Adipose tissue (tissue), 3 donors: ENCODE results near the gene C2orf78. TPM values are rescaled to one million over a fixed set of nuclear protein-coding genes. Genes with fewer than 3 reads are reported as not detected.

ENCODE experiments used
- H3K27ac ChIP-seq: one replicate; pipeline ENCODE4 v1.5.1; 2013; ENCODE audit warnings: low read depth, low read length
- WGBS, 3 donors: extraction: QIAGEN DNeasy Blood & Tissue Kit; methylation state at CpG; one replicate each; pipeline ENCODE4 v1.1.7; 2013; 5-methylcytosine and 5-hydroxymethylcytosine counted together
- polyA plus RNA-seq, 3 donors: library from polyadenylated mRNA; stranded (reverse); fragments of 200-250 nt; gene quantifications; one replicate each; pipeline ENCODE4 v1.2.3, GENCODE V29; 2013
- donor health status: healthy with polysubstance abuse.
- donor health status: Bipolar disorder and iron deficiency.
- donor health status: healthy.

C2orf78 gene
- polyA plus RNA-seq, 3 donors: not detected

DNA sequence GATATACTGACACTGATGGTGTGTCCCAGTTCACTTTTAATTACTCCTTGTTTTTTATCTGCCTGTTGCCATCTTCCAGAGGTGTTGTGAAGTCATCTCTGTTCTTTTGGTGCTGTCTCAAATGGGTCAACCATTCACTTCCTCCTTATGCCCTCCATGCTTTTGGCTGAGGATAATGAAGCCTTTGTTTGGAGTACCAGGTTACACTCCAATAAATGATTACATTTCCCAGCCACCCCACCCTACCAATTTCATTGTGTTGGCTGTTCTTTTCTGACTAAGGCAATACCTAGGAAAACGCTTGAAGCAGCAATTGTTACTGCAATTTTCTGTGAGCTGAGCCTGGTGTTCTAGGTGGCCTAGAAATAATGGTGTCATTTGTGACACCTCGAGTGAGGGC lies 79.0 kb downstream of the C2orf78 start:
- 68 to 93% (median 70%) methylated on average over 2 of the region's 2 CpGs for WGBS, 3 donors
- no peak overlapping the region for H3K27ac ChIP-seq

Other genes with a start within 250 kb of the C2orf78 start
- gene NAT8, start 141.8 kb upstream of the C2orf78 start, polyA plus RNA-seq: not detected
- gene TPRKB, start 46.8 kb upstream of the C2orf78 start, polyA plus RNA-seq: 10 to 100 TPM; 27.4 to 56.2 (median 35.2) TPM
- 10 to 100 TPM in 2 of 3 donors, 1 to 10 TPM in 1; 6.9 to 17.1 (median 13.3) TPM for gene DUSP11, start 4.1 kb upstream of the C2orf78 start, polyA plus RNA-seq
- 10 to 100 TPM; 15.1 to 27.9 (median 18.1) TPM for gene STAMBP, start 44.8 kb downstream of the C2orf78 start, polyA plus RNA-seq
- gene ACTG2, start 108.8 kb downstream of the C2orf78 start, polyA plus RNA-seq: 10 to 100 TPM in 2 of 3 donors, 1 to 10 TPM in 1; 6.6 to 20.4 (median 17.1) TPM
- 100 to 1,000 TPM in 1 of 3 donors, 10 to 100 TPM in 2; 34.9 to 104 (median 63.2) TPM for gene DGUOK, start 142.7 kb downstream of the C2orf78 start, polyA plus RNA-seq
- 1 to 10 TPM; 1.5 to 2.3 (median 2.0) TPM for gene TET3, start 200.7 kb downstream of the C2orf78 start, polyA plus RNA-seq